GM23338 (cell line): ENCODE results near the gene PLAAT5. TPM values are rescaled to one million over a fixed set of nuclear protein-coding genes. Genes with fewer than 3 reads are reported as not detected.
A peak's percentile ranks its signal among the peaks of the same experiment; 100 is the strongest.

Experiments
- ATAC-seq: fragments of 200-7000 bp; cut with Tn5 transposase; 3 replicates; pipeline ENCODE4 v1.9.1; 2020
- DNase-seq: peaks from one replicate; pipeline ENCODE4 v3.0.0-alpha.2; 2015; ENCODE audit warnings: low spot score
- H2AFZ ChIP-seq: fragments of 200-600 bp; sonication (generic); 2 replicates; pipeline ENCODE4 v1.8.0; 2016; ENCODE audit warnings: antibody characterized with exemption, mild to moderate bottlenecking, moderate library complexity
- H3F3A ChIP-seq: fragments of 200-600 bp; sonication (generic); replicated peaks from 2 replicates; pipeline ENCODE4 v1.8.0; 2017; ENCODE audit warnings: antibody characterized with exemption, mixed run types, low read depth
- H3K27ac ChIP-seq: fragments of 200-600 bp; sonication (generic); 2 replicates; pipeline ENCODE4 v1.6.1; 2016; ENCODE audit warnings: low read depth
- H3K27me3 ChIP-seq: fragments of 200-600 bp; sonication (generic); 2 replicates; pipeline ENCODE4 v1.8.0; 2016; ENCODE audit warnings: mild to moderate bottlenecking, mixed run types, moderate library complexity; ENCODE audit not compliant: insufficient read depth
- H3K36me3 ChIP-seq: fragments of 200-600 bp; sonication (generic); 2 replicates; pipeline ENCODE4 v1.8.0; 2016; ENCODE audit warnings: mild to moderate bottlenecking; ENCODE audit not compliant: insufficient read depth
- H3K4me1 ChIP-seq: fragments of 200-600 bp; sonication (generic); 2 replicates; pipeline ENCODE4 v1.8.0; 2016; ENCODE audit warnings: mild to moderate bottlenecking, moderate library complexity; ENCODE audit not compliant: insufficient read depth
- H3K4me2 ChIP-seq: fragments of 200-600 bp; sonication (generic); 2 replicates; pipeline ENCODE4 v1.7.1; 2017; ENCODE audit warnings: mixed run types
- H3K4me3 ChIP-seq: fragments of 200-600 bp; sonication (generic); 2 replicates; pipeline ENCODE4 v1.6.1; 2016; ENCODE audit warnings: mixed run types
- H3K79me2 ChIP-seq: fragments of 200-600 bp; sonication (generic); replicated peaks from 2 replicates; pipeline ENCODE4 v1.8.0; 2017; ENCODE audit warnings: mild to moderate bottlenecking; ENCODE audit not compliant: insufficient read depth
- H3K9me2 ChIP-seq: fragments of 200-600 bp; sonication (generic); 2 replicates; pipeline ENCODE4 v1.8.0; 2017; ENCODE audit not compliant: insufficient read depth
- H4K20me1 ChIP-seq: fragments of 200-600 bp; sonication (generic); replicated peaks from 2 replicates; pipeline ENCODE4 v1.8.0; 2017; ENCODE audit warnings: mild to moderate bottlenecking; ENCODE audit not compliant: insufficient read depth
- H3K27ac Mint-ChIP-seq: 2 replicates; pipeline ENCODE4 v1.8.0; 2020; ENCODE audit warnings: inconsistent platforms, mild to moderate bottlenecking, moderate library complexity, mixed read lengths
- H3K27me3 Mint-ChIP-seq: 3 replicates; pipeline ENCODE4 v1.8.0; 2022; ENCODE audit warnings: low read depth, mild to moderate bottlenecking, moderate library complexity, mixed read lengths, inconsistent platforms; ENCODE audit not compliant: insufficient read depth, poor library complexity
- H3K36me3 Mint-ChIP-seq: 3 replicates; pipeline ENCODE4 v1.8.0; 2021; ENCODE audit warnings: low read depth, mild to moderate bottlenecking, inconsistent platforms, moderate library complexity, mixed read lengths
- H3K4me1 Mint-ChIP-seq: 3 replicates; pipeline ENCODE4 v1.8.0; 2020; ENCODE audit warnings: mild to moderate bottlenecking, inconsistent platforms, mixed read lengths
- H3K4me3 Mint-ChIP-seq: 3 replicates; pipeline ENCODE4 v1.8.0; 2021; ENCODE audit warnings: moderate library complexity, mild to moderate bottlenecking, inconsistent platforms, mixed read lengths
- H3K9me3 Mint-ChIP-seq: 3 replicates; pipeline ENCODE4 v1.8.0; 2020; ENCODE audit warnings: moderate library complexity, mild to moderate bottlenecking, inconsistent platforms, mixed read lengths
- CTCF ChIP-seq, 2 experiments: fragments of 200-600 bp in 1 of 2; sonication (generic) in 1 of 2; conservative IDR thresholded peaks; 2 replicates each; pipeline versions ENCODE4 v1.5.1 to v1.6.1; 2016 to 2017; ENCODE audit warnings: antibody characterized with exemption in 2 of 2, low read depth in 2 of 2, mild to moderate bottlenecking in 2 of 2, moderate library complexity in 1 of 2
- ETS1 ChIP-seq: IDR thresholded peaks from 2 replicates; pipeline ENCODE4 v1.6.1; 2016; ENCODE audit warnings: antibody characterized with exemption
- EZH2 ChIP-seq: fragments of 200-600 bp; sonication (generic); IDR thresholded peaks from one replicate; pipeline ENCODE4 v1.8.0; 2017; ENCODE audit warnings: antibody characterized with exemption, mild to moderate bottlenecking, low read depth; ENCODE audit not compliant: unreplicated experiment
- EZH2phosphoT487 ChIP-seq: fragments of 200-600 bp; sonication (generic); IDR thresholded peaks from one replicate; pipeline ENCODE4 v1.8.1; 2018; ENCODE audit warnings: antibody characterized with exemption; ENCODE audit not compliant: unreplicated experiment
- JUNB ChIP-seq: IDR thresholded peaks from one replicate; pipeline ENCODE4 v1.6.1; 2016; ENCODE audit warnings: antibody characterized with exemption; ENCODE audit not compliant: unreplicated experiment
- NANOG ChIP-seq: IDR thresholded peaks from 2 replicates; pipeline ENCODE4 v1.6.1; 2016; ENCODE audit warnings: antibody characterized with exemption, borderline replicate concordance
- POLR2AphosphoS5 ChIP-seq: IDR thresholded peaks from 2 replicates; pipeline ENCODE4 v1.6.1; 2016; ENCODE audit warnings: antibody characterized with exemption, low read depth
- REST ChIP-seq: IDR thresholded peaks from one replicate; pipeline ENCODE4 v1.6.1; 2018; ENCODE audit warnings: antibody characterized with exemption; ENCODE audit not compliant: unreplicated experiment
- STAT1 ChIP-seq: IDR thresholded peaks from one replicate; pipeline ENCODE4 v1.6.1; 2016; ENCODE audit warnings: antibody characterized with exemption; ENCODE audit not compliant: unreplicated experiment
- ZNF114 ChIP-seq: fragments of 250-450 bp; sonication (Bioruptor Pico); IDR thresholded peaks from 2 replicates; pipeline ENCODE4 v1.5.0; 2020; ENCODE audit warnings: mild to moderate bottlenecking, moderate library complexity
- ZNF331 ChIP-seq: fragments of 250-450 bp; sonication (Bioruptor Pico); IDR thresholded peaks from 2 replicates; pipeline ENCODE4 v1.5.0; 2020; ENCODE audit warnings: low read depth, mild to moderate bottlenecking, moderate library complexity
- ZNF462 ChIP-seq: fragments of 250-450 bp; sonication (Bioruptor Pico); IDR thresholded peaks from 2 replicates; pipeline ENCODE4 v1.5.0; 2020; ENCODE audit warnings: mild to moderate bottlenecking, moderate library complexity
- polyA plus RNA-seq: library from polyadenylated mRNA; unstranded; fragments of >200 nt; fragmentation: Nextera tagmentation; extraction: Ambion mirVana; gene quantifications from 2 replicates; pipeline ENCODE4 v1.2.1, GENCODE V29; 2016
- total RNA-seq: library from RNA; depleted of rRNA; stranded (reverse); fragments of >200 nt; shearing (Covaris generic); gene quantifications from 2 replicates; pipeline ENCODE4 v1.2.3, GENCODE V29; 2014

Gene PLAAT5
- total and polyA plus RNA-seq, 2 experiments from 2014 or later: 7.7 to 11.6 TPM

GRCh38 chr11:63505857-63506528, 15.0 kb upstream of the PLAAT5 start, which contains the start of gene LGALS12:
Gene LGALS12 (plus strand): TSS chr11:63506084. CDS start chr11:63506459, 375 bp downstream.
- Mint-ChIP-seq H3K36me3 (peaks cover 20% of the 10 kb centered on the region; the same call in 2 of the 3 replicates), H3K27me3 (peaks cover 11% of the 10 kb centered on the region), H3K27ac (no peak within 1 kb of the TSS), H3K4me3 (no peak within 1 kb of the TSS), H3K9me3 (peaks cover 21% of the 10 kb centered on the region), H3K4me1 (peaks cover 45% of the 10 kb centered on the region)
- peaks cover 9% of the 10 kb centered on the region; the same call in 1 of the 2 replicates for H3K9me2 ChIP-seq
- peak; percentile 23 for DNase-seq
- no peaks in the 10 kb centered on the region; the same call in 1 of the 2 replicates for H3F3A ChIP-seq
- no peaks in the 10 kb centered on the region for H3K79me2 ChIP-seq
- no peak within 1 kb of the TSS for H3K4me3 ChIP-seq
- H3K36me3 ChIP-seq: no peaks in the 10 kb centered on the region
- H3K4me1 ChIP-seq: peaks cover 26% of the 10 kb centered on the region
- peak; percentile 32 for ATAC-seq
- H3K27ac ChIP-seq: no peak within 1 kb of the TSS
- no peak for TF ChIP-seq CTCF (conservative IDR thresholded peaks at IDR 0.05; ENCODE audit: low read depth in 2 of 2)
- no peak for TF ChIP-seq NANOG
- TF ChIP-seq STAT1: no peak
- TF ChIP-seq ZNF114 (CRISPR knock-in tag): no peak
- TF ChIP-seq ETS1: no peak
- TF ChIP-seq EZH2: no peak
- TF ChIP-seq ZNF331 (CRISPR knock-in tag): no peak
- TF ChIP-seq EZH2phosphoT487: no peak
- no peak for TF ChIP-seq POLR2AphosphoS5
- no peak for TF ChIP-seq ZNF462
- no peak for TF ChIP-seq JUNB
- TF ChIP-seq REST: no peak
- H4K20me1 ChIP-seq: no peaks in the 10 kb centered on the region
- H2AFZ ChIP-seq: peak within 1 kb of the TSS; percentile 74; the same call in 1 of the 2 replicates
- H3K27me3 ChIP-seq: no peaks in the 10 kb centered on the region
- peak within 1 kb of the TSS; percentile 54; the same call in 1 of the 2 replicates for H3K4me2 ChIP-seq
